ENCODE measurements around the gene SEC14L2. TPM values are rescaled to one million over a fixed set of nuclear protein-coding genes. Genes with fewer than 3 reads are reported as not detected.

Gene SEC14L2
- total and polyA plus RNA-seq, 2 experiments from 2014 or later, result 2.5 to 4.2 TPM

GRCh38 chr22:30445438-30446145 lies 48.8 kb downstream of the SEC14L2 start:
- Histone ChIP-seq H3K9me2 (ENCODE audit: insufficient read depth) (no peaks in the 10 kb centered on the region), H2AFZ (peak overlapping the region; percentile 90; the same call in 1 of the 2 replicates), H3K4me2 (no peak overlapping the region), H4K20me1 (replicated peaks; ENCODE audit: insufficient read depth) (no peaks in the 10 kb centered on the region), H3K79me2 (replicated peaks; ENCODE audit: insufficient read depth) (no peaks in the 10 kb centered on the region), H3K4me1 (ENCODE audit: insufficient read depth) (no peaks in the 10 kb centered on the region; the same call in 1 of the 2 replicates), H3K36me3 (ENCODE audit: insufficient read depth) (no peaks in the 10 kb centered on the region), H3K27ac (ENCODE audit: low read depth) (no peak overlapping the region), H3K27me3 (ENCODE audit: insufficient read depth) (no peaks in the 10 kb centered on the region), H3K4me3 (no peak overlapping the region), H3F3A (replicated peaks; ENCODE audit: low read depth) (no peaks in the 10 kb centered on the region)
- H3K4me3 Mint-ChIP-seq, result no peak overlapping the region
- TF ChIP-seq ZNF114 (CRISPR knock-in tag; IDR thresholded peaks at IDR 0.05), result no peak
- no peak for TF ChIP-seq JUNB (IDR thresholded peaks at IDR 0.05; ENCODE audit: unreplicated experiment)
- TF ChIP-seq CTCF (conservative IDR thresholded peaks at IDR 0.05; ENCODE audit: low read depth in 2 of 2), result no peak
- TF ChIP-seq REST (IDR thresholded peaks at IDR 0.05; ENCODE audit: unreplicated experiment), result no peak
- TF ChIP-seq CREB1 (CRISPR knock-in tag; IDR thresholded peaks at IDR 0.05; ENCODE audit: low read depth), result no peak
- TF ChIP-seq STAT1 (IDR thresholded peaks at IDR 0.05; ENCODE audit: unreplicated experiment), result no peak
- no peak for TF ChIP-seq ZNF462 (CRISPR knock-in tag; IDR thresholded peaks at IDR 0.05)
- no peak for TF ChIP-seq ETS1 (IDR thresholded peaks at IDR 0.05)
- TF ChIP-seq POLR2AphosphoS5 (IDR thresholded peaks at IDR 0.05; ENCODE audit: low read depth), result no peak
- TF ChIP-seq EZH2phosphoT487 (IDR thresholded peaks at IDR 0.05; ENCODE audit: unreplicated experiment), result no peak
- no peak for TF ChIP-seq NANOG (IDR thresholded peaks at IDR 0.05; ENCODE audit: borderline replicate concordance)
- TF ChIP-seq ZNF331 (CRISPR knock-in tag; IDR thresholded peaks at IDR 0.05; ENCODE audit: low read depth), result no peak
- TF ChIP-seq EZH2 (IDR thresholded peaks at IDR 0.05; ENCODE audit: low read depth, unreplicated experiment), result no peak
- peak; percentile 49 for ATAC-seq
- H3K27ac Mint-ChIP-seq, result no peak overlapping the region
- H3K27me3 Mint-ChIP-seq (ENCODE audit: insufficient read depth, low read depth, poor library complexity), result peaks cover 11% of the 10 kb centered on the region
- no peaks in the 10 kb centered on the region for H3K36me3 Mint-ChIP-seq (ENCODE audit: low read depth)
- DNase-seq (ENCODE audit: low spot score), result no peak
- H3K9me3 Mint-ChIP-seq, result no peaks in the 10 kb centered on the region
- peaks cover 14% of the 10 kb centered on the region; the same call in 2 of the 3 replicates for H3K4me1 Mint-ChIP-seq
